H9 (cell line): ENCODE results near the gene KRT15. TPM values are rescaled to one million over a fixed set of nuclear protein-coding genes. Genes with fewer than 3 reads are reported as not detected.

ENCODE experiments used
- DNase-seq: peaks from one replicate; pipeline ENCODE4 v3.0.0-alpha.2; 2017
- H2AFZ ChIP-seq: one replicate; pipeline ENCODE4 v1.6.1; 2013; ENCODE audit warnings: mild to moderate bottlenecking, low read length, control low read depth, moderate library complexity
- H2AK5ac ChIP-seq: 2 replicates; pipeline ENCODE4 v1.6.1; 2013; ENCODE audit warnings: low read length, control low read depth, mixed read lengths; ENCODE audit not compliant: insufficient read length
- H2BK120ac ChIP-seq: one replicate; pipeline ENCODE4 v1.6.1; 2013; ENCODE audit warnings: low read depth, mild to moderate bottlenecking, low read length, control low read depth, inconsistent platforms; ENCODE audit not compliant: poor library complexity, severe bottlenecking
- H2BK12ac ChIP-seq: 2 replicates; pipeline ENCODE4 v1.6.1; 2013; ENCODE audit warnings: low read length, control low read depth, mixed read lengths, low read depth; ENCODE audit not compliant: insufficient read length
- H2BK15ac ChIP-seq: 2 replicates; pipeline ENCODE4 v1.6.1; 2013; ENCODE audit warnings: low read depth, low read length, control low read depth
- H2BK20ac ChIP-seq: one replicate; pipeline ENCODE4 v1.6.1; 2013; ENCODE audit warnings: low read depth, mild to moderate bottlenecking, low read length, control low read depth, inconsistent platforms; ENCODE audit not compliant: poor library complexity, severe bottlenecking
- H2BK5ac ChIP-seq: 2 replicates; pipeline ENCODE4 v1.6.1; 2013; ENCODE audit warnings: low read length, control low read depth, mixed read lengths; ENCODE audit not compliant: insufficient read length
- H3K14ac ChIP-seq: 2 replicates; pipeline ENCODE4 v1.6.1; 2013; ENCODE audit warnings: low read length, control low read depth; ENCODE audit not compliant: insufficient read depth
- H3K18ac ChIP-seq: 2 replicates; pipeline ENCODE4 v1.6.1; 2013; ENCODE audit warnings: low read depth, mild to moderate bottlenecking, mixed read lengths, low read length, control low read depth; ENCODE audit not compliant: insufficient read length
- H3K23ac ChIP-seq: 2 replicates; pipeline ENCODE4 v1.6.1; 2013; ENCODE audit warnings: low read length, control low read depth, mixed read lengths, low read depth; ENCODE audit not compliant: insufficient read length
- H3K23me2 ChIP-seq: 2 replicates; pipeline ENCODE4 v1.6.1; 2013; ENCODE audit warnings: low read depth, mild to moderate bottlenecking, mixed read lengths, low read length, control low read depth; ENCODE audit not compliant: insufficient read length, poor library complexity, severe bottlenecking
- H3K27ac ChIP-seq: 2 replicates; pipeline ENCODE4 v1.5.1; 2013; ENCODE audit warnings: low read length, control low read depth, mixed read lengths, low read depth; ENCODE audit not compliant: insufficient read length
- H3K27me3 ChIP-seq: 2 replicates; pipeline ENCODE4 v1.6.1; 2013; ENCODE audit warnings: low read length, control low read depth, inconsistent platforms; ENCODE audit not compliant: insufficient read depth
- H3K4ac ChIP-seq: 2 replicates; pipeline ENCODE4 v1.6.1; 2013; ENCODE audit warnings: low read depth, mild to moderate bottlenecking, control low read depth, inconsistent platforms, low read length, moderate library complexity
- H3K4me1 ChIP-seq: 2 replicates; pipeline ENCODE4 v1.6.1; 2013; ENCODE audit warnings: low read length, control low read depth, inconsistent platforms; ENCODE audit not compliant: insufficient read depth
- H3K4me2 ChIP-seq: 2 replicates; pipeline ENCODE4 v1.6.1; 2013; ENCODE audit warnings: low read length, control low read depth, mixed read lengths; ENCODE audit not compliant: insufficient read length, insufficient read depth
- H3K56ac ChIP-seq: 2 replicates; pipeline ENCODE4 v1.6.1; 2013; ENCODE audit warnings: low read depth, mild to moderate bottlenecking, mixed read lengths, low read length, control low read depth; ENCODE audit not compliant: insufficient read length
- H3K79me1 ChIP-seq: 2 replicates; pipeline ENCODE4 v1.6.1; 2013; ENCODE audit warnings: low read depth, mild to moderate bottlenecking, moderate library complexity, low read length, control low read depth, inconsistent platforms; ENCODE audit not compliant: insufficient read depth, poor library complexity, severe bottlenecking
- H3K79me2 ChIP-seq: 2 replicates; pipeline ENCODE4 v1.6.1; 2013; ENCODE audit warnings: low read length, control low read depth, inconsistent platforms; ENCODE audit not compliant: insufficient read depth
- H3K9ac ChIP-seq: 2 replicates; pipeline ENCODE4 v1.6.1; 2013; ENCODE audit warnings: low read length, control low read depth, mixed read lengths; ENCODE audit not compliant: insufficient read length; ENCODE audit errors: extremely low read depth
- H3K9me3 ChIP-seq: one replicate; pipeline ENCODE4 v1.6.1; 2013; ENCODE audit warnings: low read depth, low read length, inconsistent platforms; ENCODE audit not compliant: control insufficient read depth
- H3T11ph ChIP-seq: one replicate; pipeline ENCODE4 v1.6.1; 2013; ENCODE audit warnings: mild to moderate bottlenecking, low read length, control low read depth, inconsistent platforms
- H4K20me1 ChIP-seq: one replicate; pipeline ENCODE4 v1.6.1; 2013; ENCODE audit not compliant: control insufficient read depth, insufficient read length, insufficient read depth
- H4K5ac ChIP-seq: 2 replicates; pipeline ENCODE4 v1.6.1; 2013; ENCODE audit warnings: low read depth, mild to moderate bottlenecking, mixed read lengths, low read length, control low read depth; ENCODE audit not compliant: insufficient read length
- H4K8ac ChIP-seq: replicated peaks from 2 replicates; pipeline ENCODE4 v1.6.1; 2013; ENCODE audit warnings: low read length, control low read depth, mixed read lengths, low read depth; ENCODE audit not compliant: insufficient read length
- H4K91ac ChIP-seq: 2 replicates; pipeline ENCODE4 v1.6.1; 2013; ENCODE audit warnings: low read depth, mild to moderate bottlenecking, moderate library complexity, mixed read lengths, low read length, control low read depth; ENCODE audit not compliant: insufficient read length
- H3K27ac Mint-ChIP-seq, 3 experiments: 2 replicates in 2 of 3; 3 replicates in 1 of 3; pipeline ENCODE4 v1.8.0; 2020 to 2021; ENCODE audit warnings: mixed read lengths in 3 of 3, mild to moderate bottlenecking in 1 of 3, moderate library complexity in 1 of 3
- H3K27me3 Mint-ChIP-seq: 2 replicates; pipeline ENCODE4 v1.8.0; 2021; ENCODE audit warnings: low read depth, mild to moderate bottlenecking, moderate library complexity, mixed read lengths
- H3K36me3 Mint-ChIP-seq, 3 experiments: 2 replicates in 2 of 3; 3 replicates in 1 of 3; pipeline ENCODE4 v1.8.0; 2020 to 2021; ENCODE audit warnings: low read depth in 3 of 3, mixed read lengths in 3 of 3; ENCODE audit not compliant: insufficient read depth in 1 of 3
- H3K4me1 Mint-ChIP-seq, 2 experiments: 2 replicates each; pipeline ENCODE4 v1.8.0; 2020; ENCODE audit warnings: mixed read lengths in 2 of 2
- H3K4me3 Mint-ChIP-seq, 2 experiments: 2 replicates in 1 of 2; 3 replicates in 1 of 2; pipeline ENCODE4 v1.8.0; 2020 to 2021; ENCODE audit warnings: mild to moderate bottlenecking in 2 of 2, mixed read lengths in 2 of 2, moderate library complexity in 1 of 2
- H3K9me3 Mint-ChIP-seq, 2 experiments: 2 replicates in 1 of 2; 3 replicates in 1 of 2; pipeline ENCODE4 v1.8.0; 2020; ENCODE audit warnings: mild to moderate bottlenecking in 2 of 2, mixed read lengths in 2 of 2, moderate library complexity in 1 of 2
- CTCF ChIP-seq: fragments of 200-600 bp; sonication (generic); conservative IDR thresholded peaks from 3 replicates; pipeline ENCODE4 v1.8.0; 2021; ENCODE audit warnings: antibody characterized with exemption, mild to moderate bottlenecking
- WGBS: extraction: QIAGEN DNeasy Blood & Tissue Kit; methylation state at CpG from one replicate; pipeline ENCODE4 v1.1.7; 2013; ENCODE audit warnings: missing lambda C conversion rate, low lambda C conversion rate, mixed read lengths; ENCODE audit not compliant: insufficient read length; ENCODE audit errors: extremely low coverage; 5-methylcytosine and 5-hydroxymethylcytosine counted together
- total RNA-seq: library from RNA; stranded (reverse); gene quantifications from 2 replicates; pipeline ENCODE4 v1.2.1, GENCODE V29; 2021

Gene KRT15
- total RNA-seq, 1 experiment from 2014 or later, result 0.87 TPM

DNA sequence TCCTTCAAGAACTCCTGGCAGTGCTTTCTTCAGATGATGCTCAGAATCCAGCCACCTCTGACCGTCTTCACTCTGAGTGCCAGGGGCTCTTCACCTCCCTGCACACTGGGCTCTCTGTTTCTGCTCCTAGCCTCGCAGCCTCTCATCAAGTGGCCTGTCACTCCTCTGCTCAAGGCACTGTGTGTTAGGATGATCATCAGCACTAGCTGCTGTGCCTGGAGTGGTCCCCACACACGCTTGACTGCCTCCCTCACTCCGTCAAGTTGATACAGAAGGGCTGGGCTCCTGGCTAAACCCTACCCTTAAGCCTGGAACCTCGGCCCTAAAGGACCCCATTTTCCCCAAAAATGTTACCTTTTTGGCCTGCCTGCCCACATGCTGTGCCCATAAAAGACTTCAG, 37.6 kb upstream of the KRT15 start:
- Histone ChIP-seq H3K27ac (no peak overlapping the region), H4K8ac (no peak overlapping the region), H2BK20ac (no peak overlapping the region), H2BK15ac (no peak overlapping the region), H3K9me3 (no peaks in the 10 kb centered on the region), H3K56ac (no peak overlapping the region), H3K4ac (no peak overlapping the region), H2BK5ac (no peak overlapping the region), H3K4me1 (no peaks in the 10 kb centered on the region), H2AFZ (no peak overlapping the region), H3K9ac (no peak overlapping the region), H3K23me2 (no peaks in the 10 kb centered on the region), H2AK5ac (no peak overlapping the region), H3T11ph (no peak overlapping the region), H4K20me1 (no peaks in the 10 kb centered on the region), H2BK120ac (no peak overlapping the region), H2BK12ac (no peak overlapping the region), H4K5ac (no peak overlapping the region), H3K18ac (no peak overlapping the region), H3K14ac (no peak overlapping the region), H4K91ac (no peak overlapping the region), H3K4me2 (no peak overlapping the region), H3K79me2 (no peaks in the 10 kb centered on the region), H3K23ac (no peak overlapping the region), H3K27me3 (no peaks in the 10 kb centered on the region), H3K79me1 (no peaks in the 10 kb centered on the region)
- Mint-ChIP-seq H3K36me3 (no peaks in the 10 kb centered on the region), H3K9me3 (no peaks in the 10 kb centered on the region), H3K27me3 (peaks cover 13% of the 10 kb centered on the region), H3K4me1 (peaks cover 8 to 13% of the 10 kb centered on the region in 2 experiments), H3K4me3 (no peak overlapping the region), H3K27ac (no peak overlapping the region)
- DNase-seq, result no peak
- no peak for TF ChIP-seq CTCF
- WGBS, result no CpG with 5 or more reads among the region's 5 CpGs
